ENCODE results near the gene YPEL2. TPM values are rescaled to one million over a fixed set of nuclear protein-coding genes. Genes with fewer than 3 reads are reported as not detected.

Gene YPEL2
- total and polyA plus RNA-seq, 2 donors (not counting 3 experiments of a cell fraction or from before 2014, with no cell fraction given), result 36.5 to 66.8 TPM

GRCh38 chr17:59287452-59287851 lies 44.0 kb upstream of the YPEL2 start:
- Histone ChIP-seq H3K36me3 (ENCODE audit: control insufficient read depth in 2 of 2, extremely low read depth in 1 of 2, insufficient read depth in 2 of 2, low read length in 2 of 2) (no peaks in the 10 kb centered on the region), H4K20me1 (replicated peaks; ENCODE audit: control insufficient read depth, extremely low read depth, insufficient read depth, low read length) (no peaks in the 10 kb centered on the region), H3K27me3 (ENCODE audit: control insufficient read depth in 2 of 2, insufficient read depth in 2 of 2, low read length in 2 of 2) (no peaks in the 10 kb centered on the region), H3K27ac (ENCODE audit: insufficient read depth, low read depth, low read length) (peak overlapping the region; percentile 92), H2AFZ (ENCODE audit: low read depth, low read length) (no peak overlapping the region), H3K9ac (replicated peaks; ENCODE audit: extremely low read depth, insufficient read depth, low read length) (no peak overlapping the region), H3K79me2 (ENCODE audit: control insufficient read depth, insufficient read depth, low read length) (no peaks in the 10 kb centered on the region), H3K4me2 (ENCODE audit: insufficient read depth, low read length) (no peak overlapping the region), H3K4me1 (ENCODE audit: control insufficient read depth, extremely low read depth, insufficient read depth, low read length) (peaks cover 17% of the 10 kb centered on the region), H3K9me3 (replicated peaks; ENCODE audit: control insufficient read depth, insufficient read depth, low read length) (no peaks in the 10 kb centered on the region), H3K9me1 (replicated peaks; ENCODE audit: control insufficient read depth, extremely low read depth, insufficient read depth, low read length) (no peaks in the 10 kb centered on the region), H3K4me3 (replicated peaks in 1 of 3; ENCODE audit: insufficient read depth in 1 of 3, low read depth in 1 of 3, low read length in 3 of 3) (no peak overlapping the region)
- dilution Hi-C loops (cut with MboI; ENCODE audit: extremely low pct_ligation_motif_present, low sequenced_read_pairs), result no loop called here
- TF ChIP-seq GATA2 (IDR thresholded peaks at IDR 0.05; ENCODE audit: insufficient read depth, insufficient read length, low read depth, low read length) (no peak), MAX (IDR thresholded peaks at IDR 0.05; ENCODE audit: insufficient read depth, insufficient read length) (no peak), MYC (IDR thresholded peaks at IDR 0.05; ENCODE audit: low read depth, low read length) (no peak), EZH2 (IDR thresholded peaks at IDR 0.05; ENCODE audit: borderline replicate concordance, low read depth, low read length, severe bottlenecking) (no peak), FOS (IDR thresholded peaks at IDR 0.05; ENCODE audit: borderline replicate concordance, insufficient read depth, low read length) (peak; percentile 94), CTCF (IDR thresholded peaks at IDR 0.05; ENCODE audit: extremely low read depth in 1 of 2, insufficient read depth in 1 of 2, low read depth in 1 of 2, low read length in 2 of 2) (no peak), JUN (IDR thresholded peaks at IDR 0.05; ENCODE audit: borderline replicate concordance, insufficient read depth, insufficient read length, low read depth) (peak; percentile 89), POLR2AphosphoS5 (IDR thresholded peaks at IDR 0.05; ENCODE audit: insufficient read depth, low read depth, low read length) (no peak), POLR2A (IDR thresholded peaks at IDR 0.05; ENCODE audit: low read depth, low read length) (no peak)
- BruUV-seq (replicated peaks), result no TSS peak
- DNase-seq (ENCODE audit: low read depth, low spot score), result peak; percentile 93
- ChIA-PET CTCF (no interaction called here), POLR2A (interaction anchor here (0.6 kb wide), 1 partner anchor 330 kb away, joined by 4 read pairs; no protein-coding TSS in a partner anchor)
- peak; percentile 66 for FAIRE-seq
- intact Hi-C loops (cut with micrococcal nuclease), result loop anchor here (1.0 kb wide), 1 partner anchor 140 kb away; no protein-coding TSS in a partner anchor
